ENCODE data around the gene DENND2D. TPM values are rescaled to one million over a fixed set of nuclear protein-coding genes. Genes with fewer than 3 reads are reported as not detected.

DENND2D gene, protein sequence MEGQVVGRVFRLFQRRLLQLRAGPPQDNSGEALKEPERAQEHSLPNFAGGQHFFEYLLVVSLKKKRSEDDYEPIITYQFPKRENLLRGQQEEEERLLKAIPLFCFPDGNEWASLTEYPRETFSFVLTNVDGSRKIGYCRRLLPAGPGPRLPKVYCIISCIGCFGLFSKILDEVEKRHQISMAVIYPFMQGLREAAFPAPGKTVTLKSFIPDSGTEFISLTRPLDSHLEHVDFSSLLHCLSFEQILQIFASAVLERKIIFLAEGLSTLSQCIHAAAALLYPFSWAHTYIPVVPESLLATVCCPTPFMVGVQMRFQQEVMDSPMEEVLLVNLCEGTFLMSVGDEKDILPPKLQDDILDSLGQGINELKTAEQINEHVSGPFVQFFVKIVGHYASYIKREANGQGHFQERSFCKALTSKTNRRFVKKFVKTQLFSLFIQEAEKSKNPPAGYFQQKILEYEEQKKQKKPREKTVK
- 10 to 100 TPM; 15.3 to 17.7 (median 16.3) TPM for polyA plus RNA-seq (ENCODE audit: insufficient read length in 3 of 3)

DNA sequence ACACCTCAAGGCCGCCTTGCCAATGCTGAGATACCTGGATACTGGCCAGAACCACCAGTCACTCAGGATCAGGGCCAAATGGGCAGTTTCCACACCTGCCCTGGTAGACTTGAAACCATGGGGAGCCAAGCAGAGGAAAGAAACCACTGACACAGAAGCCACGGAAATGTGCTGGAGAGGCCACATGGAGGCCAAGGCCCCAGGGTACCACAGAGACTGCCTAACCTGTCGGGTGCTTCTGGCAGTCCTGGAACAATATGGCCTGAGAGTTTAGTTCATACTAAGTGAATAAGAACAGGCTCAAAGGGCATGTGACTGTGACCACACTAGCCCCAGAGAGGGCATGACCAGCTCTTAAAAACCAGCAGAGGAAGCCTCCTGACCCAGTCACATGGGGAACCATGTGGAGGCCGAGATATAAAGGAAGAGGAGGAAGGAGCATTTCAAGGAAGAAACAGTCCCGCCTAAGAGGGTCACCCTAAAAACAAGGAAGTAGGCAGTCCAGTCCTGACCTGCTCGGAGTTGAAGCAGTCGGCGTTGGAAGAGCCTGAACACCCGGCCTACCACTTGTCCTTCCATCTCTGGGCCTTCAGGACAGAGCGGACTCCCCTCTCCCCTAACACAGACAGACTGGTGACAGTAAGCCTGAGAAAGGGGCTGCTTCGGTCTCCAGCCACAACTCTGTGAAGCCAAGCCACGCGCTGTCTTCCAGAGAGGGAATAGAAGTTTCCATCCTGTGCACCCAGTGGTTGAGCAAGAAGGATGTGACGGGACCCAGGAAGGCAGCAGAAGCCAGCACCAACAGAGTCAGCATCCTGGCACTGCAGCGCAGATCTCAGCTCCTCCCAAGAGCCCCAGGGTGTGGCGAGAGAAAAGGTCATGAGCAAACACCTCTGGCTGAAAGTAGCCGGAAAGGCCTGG is at the start of gene DENND2D:
Gene DENND2D, minus strand, starts transcription at position 766 of the 921 bp plus-strand sequence. Its CDS starts 187 bp downstream, at position 579.
- no peak for DNase-seq (ENCODE audit: low read depth in 3 of 3, low spot score in 2 of 3)

GRCh38 chr1:111249960-111250359 is 49.5 kb upstream of the DENND2D start:
- no peak for DNase-seq (ENCODE audit: low read depth in 3 of 3, low spot score in 2 of 3)

- DNase-seq (ENCODE audit: low read depth in 3 of 3, low spot score in 2 of 3), result no peak
These were observed 46.8 kb upstream of the DENND2D start for GRCh38 chr1:111247125-111247838.

GRCh38 chr1:111242805-111243523 is 42.5 kb upstream of the DENND2D start:
- no peak for DNase-seq (ENCODE audit: low read depth in 3 of 3, low spot score in 2 of 3)

DNA sequence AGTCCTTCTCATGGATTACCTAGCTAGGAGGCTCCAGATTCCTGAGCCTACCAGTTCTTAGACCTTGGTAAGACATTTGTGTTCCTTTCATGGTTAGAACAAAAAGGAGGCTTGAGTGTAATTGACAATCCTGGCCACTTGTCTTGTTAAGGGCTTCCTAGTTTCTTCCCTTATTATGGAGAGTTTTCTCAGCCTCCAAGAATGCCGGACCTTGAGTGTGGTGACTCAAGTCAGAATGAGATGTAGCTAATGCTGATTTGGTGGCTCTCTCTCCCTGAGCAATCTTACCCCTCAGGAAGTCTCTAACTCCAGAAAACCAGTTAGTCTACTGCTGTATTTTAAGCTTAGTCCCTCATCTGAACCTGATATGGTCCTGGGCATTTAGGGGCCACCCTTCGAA is 41.4 kb upstream of the DENND2D start:
- DNase-seq (ENCODE audit: low read depth in 3 of 3, low spot score in 2 of 3), result no peak

GRCh38 chr1:111238056-111238795 is 37.8 kb upstream of the DENND2D start:
- DNase-seq (ENCODE audit: low read depth in 3 of 3, low spot score in 2 of 3), result no peak

DNA sequence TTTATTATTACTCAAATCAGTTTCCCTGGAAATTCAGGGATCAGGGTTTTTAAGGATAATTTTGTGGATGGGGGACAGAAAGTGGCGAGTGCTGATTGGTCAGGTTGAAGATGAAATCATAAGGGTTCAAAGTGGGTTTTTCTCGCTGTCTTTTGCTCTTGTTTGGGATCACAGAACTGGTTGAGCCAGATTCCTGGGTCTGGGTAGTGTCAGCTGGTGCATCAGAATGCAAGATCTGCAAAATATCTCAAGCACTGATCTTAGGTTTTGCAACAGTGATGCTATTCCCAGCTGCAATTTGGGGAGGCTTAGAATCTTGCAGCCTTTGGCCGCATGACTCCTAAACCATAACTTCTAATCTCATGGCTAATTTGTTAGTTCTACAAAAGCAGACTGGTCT is 36.4 kb upstream of the DENND2D start:
- DNase-seq (ENCODE audit: low read depth in 3 of 3, low spot score in 2 of 3), result no peak

DNA sequence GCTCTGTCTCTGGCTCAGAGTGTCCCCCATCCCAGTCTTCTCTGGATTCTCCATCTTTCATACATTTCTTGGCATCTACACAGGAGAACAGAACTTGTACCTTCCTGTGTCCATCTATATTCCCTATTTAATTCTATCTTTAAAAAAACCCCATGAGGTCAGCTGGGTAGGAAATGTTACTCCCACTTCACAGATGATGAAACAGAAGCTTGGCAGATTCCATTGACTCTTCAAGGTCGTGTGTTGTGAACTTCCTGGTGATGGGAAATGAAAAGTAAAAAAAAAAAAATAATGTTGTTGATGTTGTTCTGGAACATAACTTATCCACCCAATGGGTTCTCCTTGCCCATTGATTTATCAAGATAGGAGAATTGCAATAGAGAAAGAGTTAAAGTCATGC is 35.9 kb upstream of the DENND2D start:
- DNase-seq (ENCODE audit: low read depth in 3 of 3, low spot score in 2 of 3), result no peak

DNA sequence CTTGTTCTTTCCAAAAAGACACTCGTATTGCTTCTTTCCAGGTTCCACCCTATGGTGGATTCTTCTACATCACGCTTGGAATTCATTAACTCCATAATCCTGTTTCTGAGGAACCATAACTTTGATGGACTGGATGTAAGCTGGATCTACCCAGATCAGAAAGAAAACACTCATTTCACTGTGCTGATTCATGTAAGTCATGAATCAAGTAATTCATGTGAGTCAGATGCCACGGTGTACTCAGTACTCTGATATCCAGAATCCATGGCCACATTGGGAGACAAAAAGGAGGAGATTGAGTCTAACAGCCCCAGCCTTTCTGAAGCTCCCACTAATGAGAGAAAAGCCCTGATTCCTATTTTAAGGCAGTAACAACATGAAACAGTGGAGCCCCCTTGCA is 34.4 kb upstream of the DENND2D start:
- no peak for DNase-seq (ENCODE audit: low read depth in 3 of 3, low spot score in 2 of 3)

GRCh38 chr1:111234258-111234657 is 33.8 kb upstream of the DENND2D start:
- DNase-seq (ENCODE audit: low read depth in 3 of 3, low spot score in 2 of 3), result no peak

DNA sequence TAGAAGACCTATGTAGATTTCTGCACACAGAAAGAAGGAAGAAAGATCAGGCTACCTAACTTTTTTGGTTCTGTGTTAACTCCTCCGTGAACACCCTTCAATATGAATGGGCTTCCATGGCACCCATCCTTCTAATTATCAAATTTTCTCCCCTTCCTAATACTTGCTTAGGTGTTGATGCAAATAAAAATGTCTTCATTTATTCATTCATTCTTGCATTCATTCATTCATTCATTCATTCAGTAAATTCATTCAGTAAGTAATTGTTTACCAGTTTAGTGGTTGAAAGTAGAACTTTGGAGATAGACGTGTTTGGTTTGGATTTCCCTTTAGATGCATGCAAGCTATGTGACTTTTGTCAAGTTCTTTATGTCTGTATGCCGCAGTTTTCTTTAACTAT is 31.7 kb upstream of the DENND2D start:
- DNase-seq (ENCODE audit: low read depth in 3 of 3, low spot score in 2 of 3), result no peak

GRCh38 chr1:111228748-111229126 is 28.3 kb upstream of the DENND2D start:
- no peak for DNase-seq (ENCODE audit: low read depth in 3 of 3, low spot score in 2 of 3)

GRCh38 chr1:111227851-111228747 is 27.7 kb upstream of the DENND2D start:
- no peak for DNase-seq (ENCODE audit: low read depth in 3 of 3, low spot score in 2 of 3)

GRCh38 chr1:111227434-111227833 is 27.0 kb upstream of the DENND2D start, which contains the start of gene CHI3L2:
TSS of gene CHI3L2 (plus strand) at chr1:111227713. CDS start at chr1:111227730, 17 bp downstream.
- no peak for DNase-seq (ENCODE audit: low read depth in 3 of 3, low spot score in 2 of 3)

DNA sequence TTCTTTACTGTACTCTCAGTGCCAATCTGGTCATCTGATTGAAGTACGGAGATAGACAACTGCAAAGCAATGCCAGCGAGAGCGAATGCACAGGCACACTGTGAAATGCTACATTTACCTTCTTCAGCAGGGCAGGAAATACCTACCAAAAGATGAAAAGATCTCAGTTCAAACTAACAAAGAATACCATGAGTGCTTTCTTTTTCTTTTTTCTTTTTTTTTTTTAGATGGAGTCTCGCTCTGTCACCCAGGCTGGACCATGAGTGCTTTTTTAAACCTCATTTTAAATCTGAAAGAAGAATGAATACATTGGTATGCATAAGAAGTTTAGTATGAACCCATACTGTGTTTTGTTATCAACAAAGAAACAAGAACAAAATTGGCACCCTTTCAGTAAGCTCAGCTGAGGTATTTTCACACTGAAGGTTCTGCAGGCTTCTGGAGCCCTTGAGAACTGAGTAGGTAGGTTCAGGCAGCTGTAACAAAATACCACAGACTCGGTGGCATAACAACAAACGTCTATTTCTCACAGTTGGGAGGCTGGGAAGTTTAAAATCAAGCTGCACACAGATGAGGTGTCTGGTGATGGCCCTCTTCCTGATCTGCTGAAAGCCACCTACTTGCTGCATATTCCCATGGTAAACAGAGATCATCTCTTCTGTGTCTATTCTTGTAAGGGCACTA is 25.4 kb upstream of the DENND2D start:
- no peak for DNase-seq (ENCODE audit: low read depth in 3 of 3, low spot score in 2 of 3)

GRCh38 chr1:111225091-111225490 is 24.6 kb upstream of the DENND2D start:
- DNase-seq (ENCODE audit: low read depth in 3 of 3, low spot score in 2 of 3), result no peak

- DNase-seq (ENCODE audit: low read depth in 3 of 3, low spot score in 2 of 3), result no peak
These were observed 22.8 kb upstream of the DENND2D start for GRCh38 chr1:111223126-111223685.
